ENCODE measurements around the gene SLC25A17. TPM values are rescaled to one million over a fixed set of nuclear protein-coding genes. Genes with fewer than 3 reads are reported as not detected.
"Not testable (repeated sequence)": the region's sequence is repeated elsewhere in the genome, so short reads cannot be mapped to it uniquely, and the experiment has no call there.

SLC25A17 gene
- total RNA-seq, 2 donors from 2014 or later: 24.6 to 27.8 TPM

DNA sequence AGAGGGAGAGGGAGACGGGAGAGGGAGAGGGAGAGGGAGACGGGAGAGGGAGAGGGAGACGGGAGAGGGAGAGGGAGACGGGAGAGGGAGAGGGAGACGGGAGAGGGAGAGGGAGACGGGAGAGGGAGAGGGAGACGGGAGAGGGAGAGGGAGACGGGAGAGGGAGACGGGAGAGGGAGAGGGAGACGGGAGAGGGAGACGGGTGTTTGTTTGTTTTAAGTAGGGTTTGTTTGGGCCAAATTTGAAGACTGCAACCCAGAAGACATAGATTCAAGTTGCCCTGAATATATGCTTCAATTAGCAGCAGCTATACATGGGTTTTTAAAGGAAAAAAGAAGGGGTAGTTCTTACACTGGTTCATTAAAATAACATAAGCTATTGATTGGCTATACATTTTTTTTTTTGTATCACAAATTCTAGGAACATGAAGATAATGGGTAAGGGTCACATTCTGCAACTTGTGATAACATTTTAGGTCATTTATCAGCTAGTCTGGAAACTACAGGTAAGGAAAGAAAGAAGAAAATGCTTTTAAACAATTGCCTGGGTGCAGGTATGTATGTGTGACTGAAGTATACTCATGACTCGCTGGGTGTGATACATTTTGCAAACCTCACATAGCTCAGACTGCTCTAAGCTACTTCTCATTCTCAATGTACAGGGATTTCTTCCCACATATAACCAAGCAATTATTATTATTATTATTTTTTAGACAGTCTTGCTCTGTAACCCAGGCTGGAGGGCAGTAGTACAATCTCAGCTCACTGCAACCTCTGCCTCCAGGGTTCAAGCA lies 72.5 kb downstream of the SLC25A17 start:
- H3K9me3 Mint-ChIP-seq: no peaks in the 10 kb centered on the region
- H3K36me3 Mint-ChIP-seq: no peaks in the 10 kb centered on the region
- DNase-seq (ENCODE audit: low spot score in 2 of 2) (no peak), ATAC-seq (no peak)
- H3K27ac Mint-ChIP-seq: no peak overlapping the region

DNA sequence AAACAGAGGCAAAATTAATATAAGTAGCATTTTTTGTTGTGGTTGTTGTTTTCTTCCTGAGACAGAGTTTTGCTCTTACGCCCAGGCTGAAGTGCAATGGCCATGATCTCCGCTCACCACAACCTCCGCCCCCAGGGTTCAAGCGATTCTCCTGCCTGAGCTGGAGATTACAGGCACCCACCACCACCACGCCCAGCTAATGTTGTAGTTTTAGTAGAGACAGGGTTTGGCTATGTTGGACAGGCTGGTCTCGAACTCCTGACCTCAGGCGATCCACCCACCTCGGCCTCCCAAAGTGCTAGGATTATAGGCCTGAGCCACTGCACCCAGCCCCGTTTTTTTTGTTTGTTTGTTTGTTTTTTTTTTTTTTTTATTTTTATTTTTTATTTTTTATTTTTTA lies 75.4 kb downstream of the SLC25A17 start:
- H3K9me3 Mint-ChIP-seq: no peaks in the 10 kb centered on the region
- no peaks in the 10 kb centered on the region for H3K36me3 Mint-ChIP-seq
- no peak for ATAC-seq
- H3K27ac Mint-ChIP-seq: no peak overlapping the region
- peak in 1 of 2 donors; percentile 13 for DNase-seq (ENCODE audit: low spot score in 2 of 2)

DNA sequence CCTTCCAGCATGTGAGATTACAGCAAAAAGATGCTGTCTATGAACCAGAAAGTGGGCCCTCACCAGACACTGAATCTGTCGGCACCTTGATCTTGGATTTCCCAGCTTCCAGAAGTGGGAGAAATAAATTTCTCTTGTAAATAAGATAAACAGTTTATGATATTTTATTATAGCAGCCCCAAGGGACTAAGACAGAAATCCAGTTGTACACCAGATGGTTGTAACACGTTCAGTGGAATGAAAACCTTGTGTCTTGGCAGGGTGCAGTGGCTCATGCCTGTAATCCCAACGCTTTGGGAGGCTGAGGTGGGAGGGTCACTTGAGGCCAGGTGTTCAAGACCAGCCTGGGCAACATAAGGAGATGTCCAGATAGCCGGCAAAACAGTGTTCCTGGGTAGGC lies 78.0 kb downstream of the SLC25A17 start:
- Mint-ChIP-seq H3K27ac (no peak overlapping the region), H3K9me3 (no peaks in the 10 kb centered on the region), H3K36me3 (no peaks in the 10 kb centered on the region)
- DNase-seq (ENCODE audit: low spot score in 2 of 2) (no peak), ATAC-seq (no peak)

DNA sequence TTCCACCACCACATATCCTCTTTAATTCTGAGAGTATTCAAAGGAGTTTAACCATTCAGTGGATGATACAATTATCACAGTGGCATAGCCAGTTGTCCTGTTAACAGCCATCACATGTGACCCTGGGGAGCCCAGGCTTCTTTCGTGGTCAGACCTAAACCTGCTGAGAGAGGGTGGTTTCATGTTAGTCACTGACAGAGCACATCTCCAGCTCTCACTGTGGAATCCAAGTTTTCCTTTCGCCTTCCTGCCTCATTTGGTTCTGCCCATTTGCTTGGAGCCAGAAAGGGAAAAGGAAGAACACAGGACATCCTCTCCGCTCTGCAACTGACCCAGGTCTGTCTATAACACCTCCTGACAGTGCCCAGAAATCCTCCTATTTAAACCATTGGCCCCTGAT lies 79.4 kb downstream of the SLC25A17 start:
- ATAC-seq (peak; percentile 57 to 58), DNase-seq (ENCODE audit: low spot score in 2 of 2) (no peak)
- Mint-ChIP-seq H3K9me3 (no peaks in the 10 kb centered on the region), H3K27ac (no peak overlapping the region), H3K36me3 (no peaks in the 10 kb centered on the region)

DNA sequence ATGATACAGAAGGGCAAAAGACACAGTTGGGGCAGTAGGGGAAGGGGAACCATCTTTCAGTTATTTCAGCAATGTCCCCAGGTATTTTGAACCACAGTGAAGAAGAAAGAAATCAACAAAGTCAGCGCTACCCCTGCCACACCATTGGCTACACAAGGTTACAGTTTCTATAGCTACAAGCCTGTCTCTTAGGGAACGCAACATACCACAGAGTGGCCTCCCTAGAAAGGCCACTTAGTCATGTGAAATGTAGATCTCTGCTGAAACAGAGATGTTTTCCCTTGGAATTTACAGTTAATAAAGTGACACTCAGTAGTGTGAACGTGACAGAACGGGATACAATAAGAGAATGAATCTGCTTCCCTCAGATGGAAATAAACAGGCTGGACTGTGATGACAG lies 85.2 kb downstream of the SLC25A17 start:
- DNase-seq (ENCODE audit: low spot score in 2 of 2): no peak
- Mint-ChIP-seq H3K9me3 (no peaks in the 10 kb centered on the region), H3K36me3 (peaks cover 0 to 6% of the 10 kb centered on the region in 2 donors), H3K27ac (no peak overlapping the region)
- no peak for ATAC-seq

DNA sequence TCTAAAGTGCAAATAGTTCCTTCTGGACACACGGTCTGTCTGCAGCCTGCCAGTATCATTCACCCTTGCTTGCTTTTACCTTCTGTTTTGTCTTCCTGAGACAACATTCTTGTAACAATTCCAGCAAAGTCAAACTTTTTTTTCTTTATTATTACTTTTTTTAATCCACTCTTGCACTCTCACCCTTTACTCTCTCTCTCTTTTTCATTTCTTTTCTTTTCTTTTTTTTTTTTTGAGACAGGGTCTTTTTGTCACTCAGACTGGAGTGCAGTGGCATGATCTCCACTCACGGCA lies 86.2 kb downstream of the SLC25A17 start:
- no peaks in the 10 kb centered on the region for H3K9me3 Mint-ChIP-seq
- peaks cover 0 to 11% of the 10 kb centered on the region in 2 donors for H3K36me3 Mint-ChIP-seq
- ATAC-seq: no peak
- no peak for DNase-seq (ENCODE audit: low spot score in 2 of 2)
- no peak overlapping the region for H3K27ac Mint-ChIP-seq

DNA sequence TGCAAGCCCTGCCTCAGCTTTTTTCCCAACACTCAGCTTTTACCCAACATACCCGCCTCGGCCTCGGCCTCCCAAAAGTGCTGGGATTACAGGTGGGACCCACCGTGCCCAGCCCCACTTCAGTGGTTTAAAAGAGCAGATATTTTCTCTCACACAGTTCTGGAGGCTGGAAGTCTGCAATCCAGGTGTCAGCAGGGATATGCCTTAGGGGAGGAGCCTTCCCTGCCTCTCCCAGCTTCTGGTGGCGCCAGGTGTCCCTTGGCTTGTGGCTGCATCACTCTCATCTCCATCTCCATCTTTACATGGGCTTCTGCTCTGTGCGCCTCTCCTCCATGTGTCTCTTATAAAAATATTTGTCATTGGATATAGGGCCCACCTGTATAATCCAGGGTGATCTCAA lies 89.9 kb downstream of the SLC25A17 start:
- Mint-ChIP-seq H3K27ac (peak overlapping the region in 1 of 2 donors; percentile 82), H3K36me3 (peaks cover 4 to 15% of the 10 kb centered on the region in 2 donors), H3K9me3 (peaks cover 0 to 4% of the 10 kb centered on the region in 2 donors)
- DNase-seq (ENCODE audit: low spot score in 2 of 2): no peak
- no peak for ATAC-seq

DNA sequence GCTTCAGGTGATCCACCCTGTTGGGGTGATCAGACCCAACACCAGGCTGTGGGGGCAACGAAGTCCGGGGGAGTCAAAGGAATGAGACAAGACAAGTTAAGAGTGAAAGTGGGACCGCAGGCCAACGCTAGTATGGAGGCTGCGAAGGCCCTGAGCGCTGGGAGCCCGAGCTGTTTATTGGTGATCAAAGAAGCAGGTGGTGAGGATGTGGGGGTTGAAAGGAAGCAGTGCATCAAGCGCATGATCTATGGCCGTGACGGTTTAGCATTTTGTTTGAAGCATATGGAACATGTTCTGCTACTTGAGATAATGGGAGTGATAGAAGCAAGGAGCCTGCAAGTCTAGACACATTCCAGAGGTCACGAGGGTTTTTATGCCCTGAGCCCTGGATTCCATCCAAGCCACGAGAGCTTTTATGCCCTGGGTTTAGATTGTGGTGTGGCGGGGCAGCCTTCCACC lies 90.4 kb downstream of the SLC25A17 start:
- DNase-seq (ENCODE audit: low spot score in 2 of 2): peak; percentile 61 to 65
- ATAC-seq: peak; percentile 53 to 72
- peaks cover 4 to 15% of the 10 kb centered on the region in 2 donors for H3K36me3 Mint-ChIP-seq
- peak overlapping the region; percentile 53 to 82 for H3K27ac Mint-ChIP-seq
- H3K9me3 Mint-ChIP-seq: peaks cover 0 to 4% of the 10 kb centered on the region in 2 donors

DNA sequence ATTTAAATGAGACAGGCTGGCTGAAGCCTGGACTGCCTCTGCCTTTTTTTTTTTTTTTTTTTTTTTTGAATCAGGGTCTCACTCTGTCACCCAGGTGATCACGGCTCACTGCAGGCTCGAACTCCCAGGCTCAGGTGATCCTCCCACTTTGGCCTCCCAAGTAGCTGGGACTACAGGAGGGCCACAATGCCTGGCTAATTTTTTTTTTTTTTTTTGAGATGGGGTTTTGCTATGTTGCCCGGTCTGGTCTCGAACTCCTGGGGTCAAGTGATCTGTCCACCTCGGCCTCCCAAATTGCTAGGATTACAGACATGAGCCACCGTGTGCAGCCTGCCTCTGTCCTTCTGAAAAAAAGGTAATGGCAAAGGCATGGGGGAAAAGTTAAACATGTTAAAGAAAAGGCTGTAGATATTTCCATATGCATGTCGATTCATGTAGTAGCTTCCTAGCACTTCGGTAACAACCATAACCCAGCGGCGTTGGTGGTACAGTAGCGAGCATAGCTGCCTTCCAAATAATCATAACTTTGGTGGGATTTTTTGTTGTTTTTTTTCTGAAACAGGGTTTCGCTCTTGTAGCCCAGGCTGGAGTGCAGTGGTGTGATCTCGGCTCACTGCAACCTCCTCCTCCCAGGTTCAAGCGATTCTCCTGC lies 91.1 kb downstream of the SLC25A17 start:
- H3K9me3 Mint-ChIP-seq: peaks cover 0 to 4% of the 10 kb centered on the region in 2 donors
- peaks cover 4 to 15% of the 10 kb centered on the region in 2 donors for H3K36me3 Mint-ChIP-seq
- DNase-seq (ENCODE audit: low spot score in 2 of 2): no peak
- ATAC-seq: peak in 1 of 2 donors; percentile 7
- H3K27ac Mint-ChIP-seq: peak overlapping the region; percentile 53 to 82

DNA sequence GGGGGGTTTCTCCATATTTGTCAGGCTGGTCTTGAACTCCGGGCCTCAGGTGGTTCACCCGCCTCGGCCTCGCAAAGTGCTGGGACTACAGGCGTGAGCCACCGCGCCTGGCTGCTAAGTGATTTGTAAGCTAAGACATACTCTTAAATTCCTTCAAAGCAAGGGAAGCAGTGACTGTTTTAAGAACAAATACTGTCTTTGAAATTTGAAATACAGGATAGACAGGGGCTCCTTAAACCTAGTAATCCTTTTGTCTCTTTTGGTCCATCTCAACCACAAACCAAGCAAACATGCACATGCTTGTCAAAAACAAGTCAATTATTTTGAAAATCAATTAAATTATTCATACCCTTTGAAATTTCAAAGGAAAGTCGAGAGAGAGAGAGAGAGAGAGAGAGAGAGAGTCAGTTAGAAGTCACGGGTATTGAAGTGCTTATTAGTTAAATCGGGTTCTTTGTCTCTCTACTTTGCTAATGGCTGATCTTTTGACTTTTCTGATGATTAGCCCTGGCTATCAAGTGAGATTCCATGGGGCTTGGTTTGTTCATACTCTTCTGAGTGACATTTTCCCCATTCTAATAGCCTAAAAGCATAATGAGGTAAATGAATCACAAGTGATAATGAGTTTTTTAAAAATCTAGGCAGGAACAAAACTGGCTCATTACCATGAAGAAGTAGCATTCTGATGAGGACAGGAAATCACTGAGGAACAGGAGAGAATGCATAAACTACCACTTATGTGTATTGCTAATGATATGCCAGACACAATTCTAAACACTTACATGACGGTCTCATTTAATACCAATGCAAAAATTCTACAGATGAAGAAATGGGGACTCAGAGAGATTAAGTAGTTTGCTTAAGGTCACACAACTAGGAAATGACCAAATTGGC lies 91.8 kb downstream of the SLC25A17 start:
- peak overlapping the region; percentile 82 to 97 for H3K27ac Mint-ChIP-seq
- DNase-seq (ENCODE audit: low spot score in 2 of 2): no peak
- H3K9me3 Mint-ChIP-seq: peaks cover 0 to 4% of the 10 kb centered on the region in 2 donors
- peak; percentile 6 to 40 for ATAC-seq
- H3K36me3 Mint-ChIP-seq: peaks cover 4 to 15% of the 10 kb centered on the region in 2 donors

DNA sequence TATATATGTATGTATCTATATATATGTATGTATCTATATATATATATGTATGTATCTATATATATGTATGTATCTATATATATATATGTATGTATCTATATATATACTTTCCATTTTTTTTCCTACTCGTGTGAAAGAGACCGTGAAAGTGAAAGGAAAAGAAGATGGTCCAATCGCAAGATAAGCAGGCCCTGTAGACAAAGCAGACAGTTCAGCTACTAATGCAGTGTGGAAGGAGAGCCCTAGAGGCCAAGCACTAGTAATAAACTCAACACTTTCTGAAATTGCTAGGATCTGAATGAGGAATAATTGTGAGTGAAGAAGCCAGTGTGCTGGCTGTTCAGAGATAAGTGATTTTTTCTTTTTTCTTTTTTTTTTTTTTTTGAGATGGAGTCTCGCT lies 92.6 kb downstream of the SLC25A17 start:
- DNase-seq (ENCODE audit: low spot score in 2 of 2) (peak in 1 of 2 donors; percentile 33), ATAC-seq (peak; percentile 66 to 78)
- Mint-ChIP-seq H3K36me3 (peaks cover 4 to 15% of the 10 kb centered on the region in 2 donors), H3K27ac (peak overlapping the region; percentile 82 to 97), H3K9me3 (peaks cover 0 to 4% of the 10 kb centered on the region in 2 donors)

DNA sequence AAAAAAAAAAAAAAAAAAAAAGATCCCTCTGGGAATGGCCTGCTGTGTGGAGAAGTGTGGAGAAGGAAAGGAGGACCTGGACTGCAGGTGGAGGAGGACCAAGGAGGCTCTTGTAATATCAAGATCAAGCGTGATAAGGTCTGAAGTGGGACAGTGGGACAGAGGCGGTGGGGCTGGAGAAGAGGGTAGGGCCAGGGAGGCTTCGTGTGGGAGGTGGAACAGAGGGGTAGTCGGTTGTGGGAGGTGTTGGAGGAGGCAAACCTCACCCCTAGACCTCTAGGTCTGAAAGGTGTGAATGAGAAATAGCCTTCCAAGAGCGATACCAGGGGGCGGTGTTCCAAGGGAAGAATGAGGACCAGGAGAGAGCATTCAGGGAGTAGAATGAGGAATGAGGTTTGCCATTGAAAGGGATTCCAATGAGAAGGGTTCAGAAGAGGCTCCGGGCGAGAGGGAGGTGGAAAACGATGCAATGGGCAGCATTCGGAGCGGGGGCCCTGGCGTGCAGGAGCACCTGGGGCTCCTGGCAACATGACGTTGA lies 95.7 kb downstream of the SLC25A17 start:
- H3K27ac Mint-ChIP-seq: peak overlapping the region in 1 of 2 donors; percentile 51
- H3K9me3 Mint-ChIP-seq: peaks cover 0 to 4% of the 10 kb centered on the region in 2 donors
- DNase-seq (ENCODE audit: low spot score in 2 of 2) (no peak), ATAC-seq (no peak)
- H3K36me3 Mint-ChIP-seq: peaks cover 4 to 5% of the 10 kb centered on the region in 2 donors

DNA sequence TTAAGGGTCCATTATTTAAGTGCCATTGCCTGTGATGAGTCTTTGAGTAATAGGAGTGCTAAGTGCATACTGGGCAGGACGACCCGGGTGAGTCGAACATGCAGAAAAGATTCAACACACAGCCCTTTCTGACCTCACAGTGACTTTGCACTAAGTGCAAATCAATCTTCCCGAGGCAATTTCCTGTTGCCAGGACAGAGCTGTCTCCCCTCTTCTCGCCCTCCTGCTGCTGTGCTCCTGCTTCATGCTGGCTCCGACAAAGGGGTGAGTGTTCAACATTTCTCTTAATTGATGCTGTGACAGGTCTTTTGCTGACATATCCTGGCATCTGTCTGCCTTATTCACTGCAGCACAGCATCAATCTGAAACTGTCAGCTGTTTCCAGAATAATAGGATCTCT lies 97.9 kb downstream of the SLC25A17 start:
- ATAC-seq: peak in 1 of 2 donors; percentile 7
- Mint-ChIP-seq H3K9me3 (peaks cover 0 to 4% of the 10 kb centered on the region in 2 donors), H3K36me3 (peaks cover 0 to 4% of the 10 kb centered on the region in 2 donors), H3K27ac (no peak overlapping the region)
- no peak for DNase-seq (ENCODE audit: low spot score in 2 of 2)

DNA sequence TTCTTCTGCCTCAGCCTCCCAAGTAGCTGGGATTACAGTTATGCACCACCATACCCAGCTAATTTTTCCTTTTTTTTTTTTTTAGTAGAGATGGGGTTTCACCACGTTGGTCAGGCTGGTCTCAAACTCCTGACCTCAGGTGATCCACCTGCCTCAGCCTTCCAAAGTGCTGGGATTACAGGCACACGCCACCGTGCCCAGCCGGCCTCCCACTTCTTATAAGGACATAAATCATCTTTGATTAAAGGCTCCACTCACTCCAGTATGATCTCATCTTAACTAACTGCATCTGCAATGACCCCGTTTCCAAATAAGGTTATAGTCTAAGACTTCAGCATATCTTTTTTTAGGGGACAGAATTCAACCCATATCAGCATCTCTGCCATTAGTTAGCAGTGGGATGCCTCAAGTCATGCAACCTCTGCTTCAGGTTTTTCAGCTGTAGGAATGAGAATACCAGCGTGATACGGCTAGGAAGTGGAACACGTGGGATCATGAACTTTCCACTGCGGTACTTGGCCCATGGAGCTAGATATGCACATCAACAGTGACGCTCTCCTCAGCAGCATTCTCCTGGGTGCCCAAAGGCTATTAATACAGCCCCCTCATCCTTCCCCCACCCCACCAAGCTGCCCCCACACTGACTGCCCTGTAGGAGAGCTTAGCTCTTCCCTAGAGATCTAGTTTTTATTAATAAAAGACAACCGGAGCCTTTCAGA lies 98.4 kb downstream of the SLC25A17 start:
- no peak overlapping the region for H3K27ac Mint-ChIP-seq
- peaks cover 0 to 4% of the 10 kb centered on the region in 2 donors for H3K9me3 Mint-ChIP-seq
- DNase-seq (ENCODE audit: low spot score in 2 of 2) (no peak), ATAC-seq (no peak)
- H3K36me3 Mint-ChIP-seq: peaks cover 0 to 4% of the 10 kb centered on the region in 2 donors

DNA sequence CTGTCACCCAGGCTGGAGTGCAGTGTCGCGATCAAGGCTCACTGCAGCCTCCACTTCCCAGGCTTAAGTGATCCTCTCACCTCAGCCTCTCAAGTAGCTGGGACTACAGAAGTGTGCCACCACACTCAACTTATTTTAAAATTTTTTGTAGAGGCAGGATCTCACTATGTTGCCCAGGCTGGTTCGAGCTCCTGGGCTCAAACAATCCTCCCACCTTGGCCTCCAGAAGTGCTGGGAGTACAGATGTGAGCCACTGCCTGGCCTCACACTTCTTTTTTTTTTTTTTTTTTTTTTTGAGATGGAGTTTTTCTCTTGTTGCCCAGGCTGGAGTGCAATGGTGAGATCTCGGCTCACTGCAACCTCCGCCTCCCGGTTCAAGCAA lies 99.0 kb downstream of the SLC25A17 start:
- ATAC-seq; DNase-seq (ENCODE audit: low spot score in 2 of 2); H3K36me3 Mint-ChIP-seq; H3K9me3 Mint-ChIP-seq: not testable (repeated sequence)
- peak overlapping the region in 1 of 2 donors; percentile 61 for H3K27ac Mint-ChIP-seq

Measured in activated naive CD4-positive, alpha-beta T cell treated with anti-CD3 and anti-CD28 coated beads, Interleukin-2, amount 50 U/mL, for 72 hours (primary cell).